GM21825 (cell line): ENCODE data around the gene C1QTNF12.
"Not testable (repeated sequence)": the region's sequence is repeated elsewhere in the genome, so short reads cannot be mapped to it uniquely, and the experiment has no call there.

ENCODE experiments used
- ATAC-seq: cut with Tn5 transposase; IDR thresholded peaks from one replicate; pipeline ENCODE4 v1.9.1; 2021; ENCODE audit warnings: mild to moderate bottlenecking, moderate library complexity; ENCODE audit not compliant: unreplicated experiment

C1QTNF12 gene

GRCh38 chr1:1259951-1260600 is 13.6 kb upstream of the C1QTNF12 start:
- ATAC-seq, result no peak

GRCh38 chr1:1259540-1259939 is 13.0 kb upstream of the C1QTNF12 start:
- ATAC-seq, result no peak

- no peak for ATAC-seq
Measured at GRCh38 chr1:1259119-1259488, 12.6 kb upstream of the C1QTNF12 start.

GRCh38 chr1:1256956-1257871 is 10.7 kb upstream of the C1QTNF12 start:
- no peak for ATAC-seq

- no peak for ATAC-seq
Measured at GRCh38 chr1:1255611-1256010, 9.1 kb upstream of the C1QTNF12 start.

- ATAC-seq, result no peak
Measured at GRCh38 chr1:1255078-1255477, 8.6 kb upstream of the C1QTNF12 start.

- ATAC-seq, result no peak
Measured at GRCh38 chr1:1254667-1254998, 8.1 kb upstream of the C1QTNF12 start.

- no peak for ATAC-seq
Measured at GRCh38 chr1:1253972-1254666, 7.6 kb upstream of the C1QTNF12 start.

- ATAC-seq, result no peak
Measured at GRCh38 chr1:1253314-1253713, 6.8 kb upstream of the C1QTNF12 start.

- no peak for ATAC-seq
Measured at GRCh38 chr1:1250786-1251284, 4.3 kb upstream of the C1QTNF12 start.

GRCh38 chr1:1248009-1248913 is 1.7 kb upstream of the C1QTNF12 start:
- not testable (repeated sequence) for ATAC-seq

GRCh38 chr1:1247341-1247913 is 905 bp upstream of the C1QTNF12 start:
- ATAC-seq, result no peak

- no peak for ATAC-seq
Measured at GRCh38 chr1:1245817-1246576, 525 bp downstream of the C1QTNF12 start.

GRCh38 chr1:1245178-1245816 is 1.2 kb downstream of the C1QTNF12 start:
- ATAC-seq, result no peak

GRCh38 chr1:1244192-1244811 is 2.2 kb downstream of the C1QTNF12 start:
- ATAC-seq, result no peak

- ATAC-seq, result no peak
Measured at GRCh38 chr1:1243807-1244191, 2.7 kb downstream of the C1QTNF12 start.

- no peak for ATAC-seq
Measured at GRCh38 chr1:1243266-1243660, 3.3 kb downstream of the C1QTNF12 start.

- ATAC-seq, result no peak
Measured at GRCh38 chr1:1242461-1243265, 3.9 kb downstream of the C1QTNF12 start.
